HepG2 (cell line): Measurements from ENCODE around the gene CSNK1A1. TPM values are rescaled to one million over a fixed set of nuclear protein-coding genes. Genes with fewer than 3 reads are reported as not detected.
"Not testable (repeated sequence)": the region's sequence is repeated elsewhere in the genome, so short reads cannot be mapped to it uniquely, and the experiment has no call there.

Experiments
- ATAC-seq: fragments of 200-7000 bp; cut with Tn5 transposase; 3 replicates; pipeline ENCODE4 v1.9.1; 2020; ENCODE audit warnings: mild to moderate bottlenecking, moderate library complexity
- BruUV-seq: library from RNA; stranded (reverse); fragments of 400-500 nt; replicated peaks from 2 replicates; lab custom pipeline; 2021; lab: Mats Ljungman, UMichigan
- CTCF ChIA-PET: fragments of 300-600 bp; formaldehyde crosslinking; extraction: SDS; loops from one replicate; lab custom pipeline; 2021; ENCODE audit warnings: low total read pairs, inconsistent platforms, low intra/inter-chr PET ratio; lab: Yijun Ruan, JAX
- POLR2A ChIA-PET: fragments of 350-600 bp; sonication (Branson Sonifier 250); formaldehyde crosslinking; loops from one replicate; lab custom pipeline; 2020; ENCODE audit warnings: antibody characterized with exemption, inconsistent platforms; lab: Yijun Ruan, JAX
- DNase-seq: peaks from one replicate; pipeline ENCODE4 v3.0.0-alpha.2; 2015; ENCODE audit warnings: low spot score
- FAIRE-seq: peaks from 3 replicates; lab custom pipeline; 2011; peaks lifted over from hg19 to GRCh38; lab: Jason Lieb, UNC
- H2AFZ ChIP-seq: one replicate; pipeline ENCODE4 v1.6.1; 2011; ENCODE audit warnings: low read length, inconsistent platforms
- H3K27ac ChIP-seq: fragments of 300-600 bp; 3 replicates; pipeline ENCODE4 v1.8.0; 2011; ENCODE audit warnings: mixed run types, mild to moderate bottlenecking, mixed read lengths, low read length, inconsistent platforms; ENCODE audit not compliant: insufficient read depth; ENCODE audit errors: extremely low read length
- H3K27me3 ChIP-seq, 2 experiments: fragments of 200-600 bp in 1 of 2; 2 replicates in 1 of 2; 3 replicates in 1 of 2; pipeline versions ENCODE4 v1.6.0 to v1.8.0; 2011; ENCODE audit warnings: low read length in 2 of 2, mild to moderate bottlenecking in 2 of 2, moderate library complexity in 2 of 2, inconsistent platforms in 1 of 2; ENCODE audit not compliant: insufficient read depth in 2 of 2, control insufficient read depth in 1 of 2
- H3K36me3 ChIP-seq, 2 experiments: fragments of 200-600 bp in 1 of 2; replicated peaks in 1 of 2; 2 replicates in 1 of 2; 3 replicates in 1 of 2; pipeline versions ENCODE4 v1.5.1 to v1.8.0; 2011; ENCODE audit warnings: low read length in 2 of 2, inconsistent platforms in 1 of 2; ENCODE audit not compliant: insufficient read depth in 2 of 2, control insufficient read depth in 1 of 2
- H3K4me1 ChIP-seq: 2 replicates; pipeline ENCODE4 v1.5.1; 2012; ENCODE audit warnings: low read length, inconsistent platforms; ENCODE audit not compliant: insufficient read depth
- H3K4me2 ChIP-seq: 2 replicates; pipeline ENCODE4 v1.6.0; 2011; ENCODE audit warnings: low read depth, low read length, inconsistent platforms
- H3K4me3 ChIP-seq, 3 experiments: fragments of 200-600 bp in 1 of 3; sonication (generic), shearing (Covaris generic) in 1 of 3; replicated peaks in 1 of 3; 2 replicates each; pipeline ENCODE4 v1.5.1; 2011 to 2016; ENCODE audit warnings: low read length in 3 of 3, inconsistent platforms in 2 of 3, low read depth in 2 of 3, mild to moderate bottlenecking in 2 of 3, control low read depth in 1 of 3, mixed read lengths in 1 of 3; ENCODE audit not compliant: insufficient read depth in 1 of 3
- H3K79me2 ChIP-seq: one replicate; pipeline ENCODE4 v1.6.1; 2011; ENCODE audit warnings: low read length, inconsistent platforms; ENCODE audit not compliant: insufficient read depth
- H3K9ac ChIP-seq: 2 replicates; pipeline ENCODE4 v1.6.0; 2011; ENCODE audit warnings: mild to moderate bottlenecking, low read depth, low read length, inconsistent platforms; ENCODE audit not compliant: insufficient read depth
- H3K9me3 ChIP-seq: 2 replicates; pipeline ENCODE4 v1.5.1; 2012; ENCODE audit warnings: mild to moderate bottlenecking, low read length
- H4K20me1 ChIP-seq: 2 replicates; pipeline ENCODE4 v1.6.0; 2011; ENCODE audit warnings: inconsistent platforms, mild to moderate bottlenecking, low read length, moderate library complexity; ENCODE audit not compliant: insufficient read depth
- ARID3A ChIP-seq: IDR thresholded peaks from 2 replicates; pipeline ENCODE4 v1.6.1; 2012; ENCODE audit warnings: low read depth, low read length, improper control_type of control experiment
- CTCF ChIP-seq: sonication (generic); formaldehyde crosslinking; IDR thresholded peaks from 2 replicates; pipeline ENCODE4 v1.5.0; 2020; ENCODE audit warnings: mild to moderate bottlenecking, missing genetic modification reagents, moderate library complexity
- MIXL1 ChIP-seq: IDR thresholded peaks from 2 replicates; pipeline ENCODE4 v1.6.1; 2016
- RAD21 ChIP-seq: fragments of 450-650 bp; formaldehyde crosslinking; IDR thresholded peaks from 2 replicates; pipeline ENCODE4 v1.5.0; 2020; ENCODE audit warnings: mild to moderate bottlenecking
- SATB2 ChIP-seq: sonication (generic); formaldehyde crosslinking; IDR thresholded peaks from 2 replicates; pipeline ENCODE4 v1.5.0; 2020; ENCODE audit warnings: missing genetic modification reagents
- SMC3 ChIP-seq: IDR thresholded peaks from 2 replicates; pipeline ENCODE4 v1.6.1; 2011; ENCODE audit warnings: low read length, improper control_type of control experiment
- STAG1 ChIP-seq: sonication (generic); formaldehyde crosslinking; IDR thresholded peaks from 2 replicates; pipeline ENCODE4 v1.4.0; 2020; ENCODE audit warnings: missing genetic modification reagents
- TEAD3 ChIP-seq: optimal IDR thresholded peaks from 2 replicates; pipeline ENCODE3; 2016; ENCODE audit warnings: borderline replicate concordance
- ZFY ChIP-seq: sonication (generic); formaldehyde crosslinking; IDR thresholded peaks from 2 replicates; pipeline ENCODE4 v1.4.0; 2020; ENCODE audit warnings: missing genetic modification reagents
- ZNF652 ChIP-seq: IDR thresholded peaks from 2 replicates; pipeline ENCODE4 v1.6.1; 2016; ENCODE audit warnings: low read depth, borderline replicate concordance
- ZNF670 ChIP-seq: sonication (generic); formaldehyde crosslinking; IDR thresholded peaks from 2 replicates; pipeline ENCODE4 v1.8.0; 2022; ENCODE audit warnings: mild to moderate bottlenecking, missing genetic modification reagents, borderline replicate concordance
- ZNF687 ChIP-seq: sonication (generic); formaldehyde crosslinking; IDR thresholded peaks from 2 replicates; pipeline ENCODE4 v1.5.1; 2020; ENCODE audit warnings: mild to moderate bottlenecking, missing genetic modification reagents, moderate library complexity
- WGBS: methylation state at CpG from one replicate; pipeline ENCODE4 v1.1.6; 2017; ENCODE audit warnings: low lambda C conversion rate; 5-methylcytosine and 5-hydroxymethylcytosine counted together
- in situ Hi-C: cut with HindIII; loops from 2 replicates; pipeline ENCODE4 v1.10.0; 2017; ENCODE audit warnings: low pct_unique_long_range_greater_than_20kb; ENCODE audit not compliant: extremely low pct_ligation_motif_present
- intact Hi-C: fragments of 100-400 bp; cut with micrococcal nuclease; formaldehyde crosslinking; loops from one replicate; pipeline ENCODE4 v1.10.0; 2022; ENCODE audit not compliant: unreplicated experiment
- polyA plus RNA-seq, 8 experiments: library from polyadenylated mRNA; depleted of rRNA in 3 of 8; stranded (reverse) in 7 of 8; unstranded in 1 of 8; fragments of >200 nt; fragmentation: Illumina TruSeq in 4 of 8; extraction: Trizol in 4 of 8; gene quantifications; 2 replicates each; pipeline versions ENCODE4 v1.2.1 to v1.2.3, GENCODE V29; 2011 to 2016; ENCODE audit warnings: low read depth in 4 of 8, missing spikeins in 1 of 8, mixed read lengths in 1 of 8; ENCODE audit not compliant: insufficient read depth in 1 of 8
- total RNA-seq, 5 experiments: library from RNA; depleted of rRNA; stranded (reverse); fragments of >200 nt; fragmentation: Illumina TruSeq; extraction: Trizol; gene quantifications; 2 replicates each; pipeline ENCODE4 v1.2.3, GENCODE V29; 2016; ENCODE audit warnings: low read depth in 1 of 5

CSNK1A1 gene
- total and polyA plus RNA-seq, 2 of the 13 experiments (the other 11 are each of a cell fraction or from before 2014, with no cell fraction given), result 89.0 to 149 TPM

- TF ChIP-seq SATB2 (CRISPR knock-in tag) (no peak), STAG1 (CRISPR knock-in tag) (no peak)
Measured at GRCh38 chr5:149567226-149567625, 16.0 kb upstream of the CSNK1A1 start (continued).

GRCh38 chr5:149564542-149565140 is 13.4 kb upstream of the CSNK1A1 start:
- H3K4me2 ChIP-seq, H4K20me1 ChIP-seq, H3K27me3 ChIP-seq, H2AFZ ChIP-seq, H3K9ac ChIP-seq, POLR2A ChIA-PET, H3K36me3 ChIP-seq, H3K79me2 ChIP-seq, H3K27ac ChIP-seq, H3K4me3 ChIP-seq, H3K9me3 ChIP-seq, BruUV-seq: not testable (repeated sequence)
- CTCF ChIA-PET, result interaction anchor here (0.8 to 1.8 kb wide), 4 partner anchors 122 to 248 kb away, joined by 3 to 15 read pairs (median 7); no protein-coding TSS in a partner anchor
- FAIRE-seq (peak; percentile 94), ATAC-seq (peak; percentile 99), DNase-seq (peak; percentile 72)
- TF ChIP-seq ZNF670 (CRISPR knock-in tag), result 0 out of 2 replicates have a peak, but pooled peaks have one; percentile 28
- TF ChIP-seq ZFY, result 0 out of 2 replicates have a peak, but pooled peaks have one; percentile 21
- peak; percentile 50 for TF ChIP-seq TEAD3
- TF ChIP-seq STAG1 (CRISPR knock-in tag), result peak; percentile 95
- TF ChIP-seq ZNF687 (CRISPR knock-in tag), result peak; percentile 13; the same call in 1 of the 2 replicates
- peak; percentile 87 for TF ChIP-seq CTCF
- peak; percentile 90 for TF ChIP-seq MIXL1 (CRISPR knock-in tag)
- TF ChIP-seq RAD21, result peak; percentile 76
- peak; percentile 25; the same call in 1 of the 2 replicates for TF ChIP-seq ARID3A
- TF ChIP-seq ZNF652 (CRISPR knock-in tag), result 0 out of 2 replicates have a peak, but pooled peaks have one; percentile 17
- peak; percentile 73 for TF ChIP-seq SMC3
- H3K4me1 ChIP-seq, result peaks cover 16% of the 10 kb centered on the region
- intact Hi-C loops (loop anchor here (1.0 to 10.0 kb wide), 4 partner anchors 182 to 420 kb away; partner anchors contain the start of gene ABLIM3), in situ Hi-C loops (loop anchor here (5.0 to 25.0 kb wide), 2 partner anchors 197 to 427 kb away; partner anchors contain the start of gene ABLIM3)
- WGBS, result 63% methylated on average over 15 of the region's 15 CpGs
